ENCODE results near the gene ARHGEF7.

The ARHGEF7 gene

DNA sequence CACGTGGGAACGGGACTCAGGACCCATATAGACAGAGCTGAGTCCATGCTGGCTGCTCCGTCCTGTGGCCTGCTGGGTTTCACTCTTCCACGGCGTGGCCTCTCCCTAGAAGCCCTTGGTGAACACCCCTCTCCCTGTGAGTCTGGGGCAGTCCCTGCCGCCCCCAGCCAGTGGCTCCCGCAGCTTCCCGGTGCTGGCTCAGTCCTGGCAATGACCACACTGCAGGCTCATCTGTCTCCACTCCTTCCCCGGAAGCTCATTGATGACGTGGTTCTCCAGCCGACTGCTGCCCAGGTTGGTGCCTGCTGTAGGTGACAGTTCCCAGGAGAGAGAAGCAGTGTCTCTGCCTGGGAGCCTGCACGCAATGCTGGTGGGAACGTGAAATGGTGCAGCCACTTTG is 203.3 kb downstream of the ARHGEF7 start:
- Histone ChIP-seq H3K4me2 (ENCODE audit: low read length) (no peak overlapping the region), H3K4me1 (ENCODE audit: low read length) (no peaks in the 10 kb centered on the region), H3K79me2 (ENCODE audit: low read length) (no peaks in the 10 kb centered on the region), H3K9me3 (ENCODE audit: insufficient read depth, low read length) (no peaks in the 10 kb centered on the region), H3K27ac (ENCODE audit: low read length) (no peak overlapping the region), H3K4me3 (ENCODE audit: low read length) (no peak overlapping the region), H3K9ac (ENCODE audit: low read length) (no peak overlapping the region), H3K27me3 (ENCODE audit: low read depth, low read length) (no peaks in the 10 kb centered on the region), H3K36me3 (replicated peaks; ENCODE audit: low read depth, low read length) (no peaks in the 10 kb centered on the region), H4K20me1 (ENCODE audit: insufficient read depth, low read length) (no peaks in the 10 kb centered on the region), H2AFZ (ENCODE audit: low read depth, low read length) (no peak overlapping the region)
- no peak for TF ChIP-seq EZH2phosphoT487 (IDR thresholded peaks at IDR 0.05; ENCODE audit: low read depth)
- no peak for TF ChIP-seq CTCF (IDR thresholded peaks at IDR 0.05; ENCODE audit: low read depth, low read length)

DNA sequence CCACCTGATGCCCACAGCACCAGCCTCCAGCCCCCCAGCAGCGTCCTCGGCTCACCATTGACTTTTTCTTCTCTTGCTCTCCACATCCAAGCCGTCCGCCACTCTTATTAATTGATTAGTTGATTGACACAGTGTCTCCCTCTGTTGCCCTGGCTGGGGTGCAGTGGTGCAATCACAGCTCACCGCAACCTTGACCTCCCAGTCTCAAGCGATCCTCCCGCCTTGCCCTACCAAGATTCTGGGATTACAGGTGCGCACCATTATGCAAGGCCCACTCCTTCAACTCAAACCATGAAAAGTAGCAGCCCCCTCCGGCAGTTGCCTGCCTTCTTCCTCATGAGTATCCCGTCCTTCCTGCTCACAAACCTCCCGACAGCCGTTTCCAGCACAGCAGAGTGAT is 204.4 kb downstream of the ARHGEF7 start:
- Histone ChIP-seq H3K9ac (ENCODE audit: low read length) (no peak overlapping the region), H3K4me1 (ENCODE audit: low read length) (no peaks in the 10 kb centered on the region), H3K79me2 (ENCODE audit: low read length) (no peaks in the 10 kb centered on the region), H3K9me3 (ENCODE audit: insufficient read depth, low read length) (no peaks in the 10 kb centered on the region), H4K20me1 (ENCODE audit: insufficient read depth, low read length) (no peaks in the 10 kb centered on the region), H2AFZ (ENCODE audit: low read depth, low read length) (no peak overlapping the region), H3K4me3 (ENCODE audit: low read length) (no peak overlapping the region), H3K27ac (ENCODE audit: low read length) (no peak overlapping the region), H3K27me3 (ENCODE audit: low read depth, low read length) (no peaks in the 10 kb centered on the region), H3K4me2 (ENCODE audit: low read length) (no peak overlapping the region), H3K36me3 (replicated peaks; ENCODE audit: low read depth, low read length) (no peaks in the 10 kb centered on the region)
- TF ChIP-seq EZH2phosphoT487 (IDR thresholded peaks at IDR 0.05; ENCODE audit: low read depth) = no peak
- no peak for TF ChIP-seq CTCF (IDR thresholded peaks at IDR 0.05; ENCODE audit: low read depth, low read length)

DNA sequence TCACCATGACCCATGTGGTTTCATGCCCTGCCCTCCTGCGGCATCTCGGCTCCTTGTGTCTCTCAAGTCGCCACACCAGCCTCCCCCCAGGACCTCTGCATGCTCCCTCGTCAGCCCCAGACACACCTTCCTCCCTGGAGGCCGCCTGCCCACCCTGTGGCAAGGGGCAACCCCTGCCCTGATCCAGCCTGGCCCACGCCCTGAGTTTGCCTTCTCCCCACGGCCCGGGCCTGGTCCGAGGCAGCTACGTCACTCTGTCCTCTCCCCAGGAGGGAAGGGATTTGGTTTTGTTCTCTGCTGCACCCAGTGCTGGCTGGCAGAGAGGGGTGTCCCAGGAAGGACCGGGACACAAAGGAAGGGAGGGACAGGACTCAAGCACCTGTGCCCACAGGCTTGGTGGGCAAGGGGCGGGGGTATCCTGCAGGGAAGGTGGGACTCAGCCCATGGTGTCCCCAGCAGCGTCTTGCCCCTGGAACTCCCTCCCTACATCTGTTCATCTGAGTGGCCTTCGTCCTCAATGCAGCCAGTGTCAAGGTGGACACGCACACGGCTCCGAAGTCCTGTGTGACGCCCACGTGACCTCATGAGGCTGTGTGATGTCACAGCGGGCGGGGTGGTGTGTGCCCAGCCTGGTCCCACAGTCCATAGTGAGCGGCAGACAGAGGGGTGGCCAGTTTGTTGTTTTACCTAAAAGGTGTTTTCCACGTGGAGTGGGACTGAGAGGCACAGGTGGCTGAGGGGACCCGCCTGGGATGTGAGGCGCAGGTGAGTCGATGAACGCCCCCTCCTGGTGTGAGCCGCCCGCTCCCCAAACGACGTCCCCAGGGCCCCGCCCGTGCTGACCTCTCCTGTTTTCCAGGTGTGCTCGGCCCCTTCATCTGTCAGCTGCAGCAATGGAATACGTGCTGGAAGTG is 205.1 kb downstream of the ARHGEF7 start, which contains the start of gene TEX29:
Gene TEX29, plus strand, starts transcription at position 645 of the 914 bp plus-strand sequence. Its CDS starts 249 bp downstream, at position 894.
- Histone ChIP-seq H3K4me1 (ENCODE audit: low read length) (no peaks in the 10 kb centered on the region), H3K27ac (ENCODE audit: low read length) (no peak within 1 kb of the TSS), H3K36me3 (replicated peaks; ENCODE audit: low read depth, low read length) (no peaks in the 10 kb centered on the region), H3K4me3 (ENCODE audit: low read length) (no peak within 1 kb of the TSS), H3K9ac (ENCODE audit: low read length) (no peak within 1 kb of the TSS), H3K4me2 (ENCODE audit: low read length) (no peak within 1 kb of the TSS), H3K9me3 (ENCODE audit: insufficient read depth, low read length) (no peaks in the 10 kb centered on the region), H4K20me1 (ENCODE audit: insufficient read depth, low read length) (no peaks in the 10 kb centered on the region), H3K27me3 (ENCODE audit: low read depth, low read length) (no peaks in the 10 kb centered on the region), H2AFZ (ENCODE audit: low read depth, low read length) (no peak within 1 kb of the TSS), H3K79me2 (ENCODE audit: low read length) (no peaks in the 10 kb centered on the region)
- TF ChIP-seq CTCF (IDR thresholded peaks at IDR 0.05; ENCODE audit: low read depth, low read length) (no peak), EZH2phosphoT487 (IDR thresholded peaks at IDR 0.05; ENCODE audit: low read depth) (no peak)

GRCh38 chr13:111322001-111322915 is 207.1 kb downstream of the ARHGEF7 start:
- no peaks in the 10 kb centered on the region for H3K9me3 ChIP-seq (ENCODE audit: insufficient read depth, low read length)
- TF ChIP-seq EZH2phosphoT487 (IDR thresholded peaks at IDR 0.05; ENCODE audit: low read depth) = no peak
- no peak for TF ChIP-seq CTCF (IDR thresholded peaks at IDR 0.05; ENCODE audit: low read depth, low read length)
- H3K27me3 ChIP-seq (ENCODE audit: low read depth, low read length) = no peaks in the 10 kb centered on the region
- H3K4me2 ChIP-seq (ENCODE audit: low read length) = no peak overlapping the region
- H3K9ac ChIP-seq (ENCODE audit: low read length) = no peak overlapping the region
- no peak overlapping the region for H3K27ac ChIP-seq (ENCODE audit: low read length)
- no peaks in the 10 kb centered on the region for H3K79me2 ChIP-seq (ENCODE audit: low read length)
- H4K20me1 ChIP-seq (ENCODE audit: insufficient read depth, low read length) = no peaks in the 10 kb centered on the region
- H2AFZ ChIP-seq (ENCODE audit: low read depth, low read length) = no peak overlapping the region
- no peaks in the 10 kb centered on the region for H3K4me1 ChIP-seq (ENCODE audit: low read length)
- H3K36me3 ChIP-seq (replicated peaks; ENCODE audit: low read depth, low read length) = no peaks in the 10 kb centered on the region
- no peak overlapping the region for H3K4me3 ChIP-seq (ENCODE audit: low read length)

All from OCI-LY3 (cell line).